ENCODE measurements around the gene EPS8L1.
A peak's percentile ranks its signal among the peaks of the same experiment; 100 is the strongest.

EPS8L1 gene

DNA sequence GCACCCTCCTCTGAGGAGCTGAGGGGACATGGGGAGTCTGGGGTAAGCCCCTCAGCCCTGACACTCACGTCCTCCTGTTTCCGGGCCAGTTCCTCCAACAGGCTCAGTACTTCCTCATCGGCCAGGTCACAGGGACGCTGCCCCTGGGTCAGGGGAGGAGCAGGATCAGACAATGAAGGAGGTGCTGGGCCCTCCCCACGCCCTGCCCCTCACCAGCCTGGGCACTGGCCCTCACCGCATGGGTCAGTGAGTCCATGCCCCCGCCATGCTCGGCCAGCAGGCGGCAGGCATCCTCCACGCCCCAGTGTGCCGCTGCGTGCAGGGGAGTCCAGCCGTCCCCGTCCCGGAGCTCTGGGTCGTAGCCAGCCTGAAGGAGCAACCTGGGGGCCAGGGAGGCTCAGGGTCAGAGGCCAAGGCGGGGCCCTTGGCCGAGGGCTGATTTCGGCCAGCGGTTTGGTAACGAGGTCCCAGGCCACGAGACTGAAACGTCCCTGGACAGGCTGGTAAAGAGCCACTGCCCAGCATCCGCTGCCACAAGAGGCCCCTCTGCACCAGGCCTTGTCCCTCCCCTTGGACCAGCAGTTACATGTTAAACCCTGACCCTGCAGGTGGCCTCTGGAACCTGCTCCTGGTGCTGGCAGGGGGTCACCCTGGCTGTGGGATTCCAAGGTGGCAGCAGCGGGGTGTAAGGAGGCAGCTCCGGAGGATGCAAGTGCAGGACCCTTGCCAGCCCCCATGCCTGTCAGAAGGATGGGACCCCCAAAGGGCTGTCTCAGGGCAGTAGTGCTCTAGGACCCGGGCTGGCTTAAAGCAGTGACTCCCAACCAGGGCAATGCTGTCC, 23.3 kb downstream of the EPS8L1 start:
- no peak overlapping the region for H3K27ac ChIP-seq (ENCODE audit: low read depth, low read length)
- H3K27me3 ChIP-seq (ENCODE audit: control insufficient read depth, low read length): no peaks in the 10 kb centered on the region
- peaks cover 61% of the 10 kb centered on the region for H3K36me3 ChIP-seq (ENCODE audit: control insufficient read depth, low read length)
- peaks cover 5% of the 10 kb centered on the region; the same call in 1 of the 2 replicates for H3K79me2 ChIP-seq (ENCODE audit: control insufficient read depth, low read length)
- no peak overlapping the region for H3K4me2 ChIP-seq (ENCODE audit: low read length)
- H4K20me1 ChIP-seq (ENCODE audit: control insufficient read depth, insufficient read depth, low read depth, low read length): 0 out of 2 replicates have a peak, but pooled peaks cover 6% of the 10 kb centered on the region
- no peak for TF ChIP-seq EZH2phosphoT487 (IDR thresholded peaks at IDR 0.05; ENCODE audit: borderline replicate concordance, low read length)
- TF ChIP-seq, protein P1, sequence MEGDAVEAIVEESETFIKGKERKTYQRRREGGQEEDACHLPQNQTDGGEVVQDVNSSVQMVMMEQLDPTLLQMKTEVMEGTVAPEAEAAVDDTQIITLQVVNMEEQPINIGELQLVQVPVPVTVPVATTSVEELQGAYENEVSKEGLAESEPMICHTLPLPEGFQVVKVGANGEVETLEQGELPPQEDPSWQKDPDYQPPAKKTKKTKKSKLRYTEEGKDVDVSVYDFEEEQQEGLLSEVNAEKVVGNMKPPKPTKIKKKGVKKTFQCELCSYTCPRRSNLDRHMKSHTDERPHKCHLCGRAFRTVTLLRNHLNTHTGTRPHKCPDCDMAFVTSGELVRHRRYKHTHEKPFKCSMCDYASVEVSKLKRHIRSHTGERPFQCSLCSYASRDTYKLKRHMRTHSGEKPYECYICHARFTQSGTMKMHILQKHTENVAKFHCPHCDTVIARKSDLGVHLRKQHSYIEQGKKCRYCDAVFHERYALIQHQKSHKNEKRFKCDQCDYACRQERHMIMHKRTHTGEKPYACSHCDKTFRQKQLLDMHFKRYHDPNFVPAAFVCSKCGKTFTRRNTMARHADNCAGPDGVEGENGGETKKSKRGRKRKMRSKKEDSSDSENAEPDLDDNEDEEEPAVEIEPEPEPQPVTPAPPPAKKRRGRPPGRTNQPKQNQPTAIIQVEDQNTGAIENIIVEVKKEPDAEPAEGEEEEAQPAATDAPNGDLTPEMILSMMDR (IDR thresholded peaks at IDR 0.05; ENCODE audit: low read depth, low read length, poor library complexity, severe bottlenecking): no peak
- H3K9me3 ChIP-seq (ENCODE audit: control insufficient read depth, insufficient read depth, low read length): no peaks in the 10 kb centered on the region
- 0 out of 2 replicates have a peak, but pooled peaks cover 2% of the 10 kb centered on the region for H3K4me1 ChIP-seq (ENCODE audit: control insufficient read depth, low read length)
- no peaks in the 10 kb centered on the region for H3K9me2 ChIP-seq (replicated peaks; ENCODE audit: control insufficient read depth, low read length)
- no peaks in the 10 kb centered on the region for H3F3A ChIP-seq (ENCODE audit: control insufficient read depth, insufficient read depth)
- no peak overlapping the region for H3K4me3 ChIP-seq (ENCODE audit: low read length)

DNA sequence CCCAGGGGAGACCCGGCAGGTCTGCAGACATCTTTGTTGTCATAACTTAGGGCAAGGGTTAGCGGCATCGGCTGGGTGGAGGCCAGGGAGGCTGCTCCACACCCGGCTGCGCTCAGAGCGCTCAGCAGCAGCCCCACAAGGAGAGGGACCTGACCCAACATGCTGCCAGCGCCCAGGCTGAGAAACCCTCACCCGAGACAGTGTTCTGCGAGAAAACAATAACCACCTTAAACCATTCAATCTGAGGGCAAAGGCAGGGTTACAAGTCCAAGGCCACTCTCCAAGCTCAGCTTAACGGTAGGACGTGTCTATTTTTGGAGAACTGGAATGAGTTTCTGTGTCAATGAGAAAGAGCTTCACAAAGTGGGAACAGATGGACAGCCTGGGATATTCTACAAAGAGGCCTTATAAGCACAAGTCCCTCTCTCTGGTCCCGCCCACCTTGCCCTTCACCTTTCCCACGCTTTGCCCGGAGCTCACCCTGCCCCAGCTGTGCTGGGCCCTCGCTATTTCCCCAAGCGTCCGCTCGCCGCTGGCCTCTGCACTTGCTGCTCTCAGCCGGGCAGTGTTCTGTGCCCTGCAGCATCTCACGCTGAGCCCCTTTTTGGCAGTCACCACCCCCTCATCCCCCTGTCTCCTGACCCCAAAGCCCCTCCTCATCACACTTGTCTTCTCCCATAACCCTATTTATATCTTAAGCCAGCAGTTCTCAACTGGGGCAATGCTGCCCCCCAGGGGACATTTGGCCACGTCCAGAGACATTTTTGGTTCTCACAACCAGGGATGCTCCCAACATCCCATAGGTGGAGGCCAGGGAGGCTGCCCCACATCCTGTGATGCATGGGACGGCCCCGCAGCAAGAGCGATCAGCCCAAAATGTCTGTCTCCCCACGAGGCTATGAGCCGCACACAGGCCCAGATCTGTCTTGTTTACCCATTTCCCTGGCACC, 24.2 kb downstream of the EPS8L1 start:
- peaks cover 59% of the 10 kb centered on the region for H3K36me3 ChIP-seq (ENCODE audit: control insufficient read depth, low read length)
- TF ChIP-seq EZH2phosphoT487 (IDR thresholded peaks at IDR 0.05; ENCODE audit: borderline replicate concordance, low read length): no peak
- TF ChIP-seq, protein P1 (IDR thresholded peaks at IDR 0.05; ENCODE audit: low read depth, low read length, poor library complexity, severe bottlenecking): peak; percentile 19
- H3K4me1 ChIP-seq (ENCODE audit: control insufficient read depth, low read length): 0 out of 2 replicates have a peak, but pooled peaks cover 2% of the 10 kb centered on the region
- H3K27ac ChIP-seq (ENCODE audit: low read depth, low read length): no peak overlapping the region
- no peaks in the 10 kb centered on the region for H3F3A ChIP-seq (ENCODE audit: control insufficient read depth, insufficient read depth)
- no peaks in the 10 kb centered on the region for H3K9me3 ChIP-seq (ENCODE audit: control insufficient read depth, insufficient read depth, low read length)
- H3K9me2 ChIP-seq (replicated peaks; ENCODE audit: control insufficient read depth, low read length): no peaks in the 10 kb centered on the region
- H4K20me1 ChIP-seq (ENCODE audit: control insufficient read depth, insufficient read depth, low read depth, low read length): 0 out of 2 replicates have a peak, but pooled peaks cover 6% of the 10 kb centered on the region
- H3K27me3 ChIP-seq (ENCODE audit: control insufficient read depth, low read length): no peaks in the 10 kb centered on the region
- H3K4me2 ChIP-seq (ENCODE audit: low read length): no peak overlapping the region
- no peak overlapping the region for H3K4me3 ChIP-seq (ENCODE audit: low read length)
- H3K79me2 ChIP-seq (ENCODE audit: control insufficient read depth, low read length): peaks cover 8% of the 10 kb centered on the region; the same call in 1 of the 2 replicates

DNA sequence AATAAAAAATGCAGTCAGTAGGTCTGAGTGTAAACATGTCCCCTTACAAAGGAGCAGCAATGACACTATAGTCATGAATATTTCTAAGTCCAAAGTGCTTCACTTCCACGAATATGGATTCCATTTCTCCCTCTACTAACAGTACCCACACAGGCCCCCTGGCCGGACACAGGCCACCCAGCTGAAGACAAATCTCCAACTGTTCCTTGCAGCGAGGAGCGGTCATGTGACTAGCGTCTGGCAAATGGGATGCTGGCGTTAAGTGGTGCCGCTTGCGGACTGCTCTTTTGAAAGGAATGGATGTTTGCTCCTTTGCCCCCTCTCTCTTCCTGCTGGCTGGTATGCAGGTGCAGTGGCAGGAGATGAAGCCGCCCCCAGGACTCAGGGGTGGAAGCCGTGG, 25.6 kb downstream of the EPS8L1 start:
- TF ChIP-seq, protein P1 (IDR thresholded peaks at IDR 0.05; ENCODE audit: low read depth, low read length, poor library complexity, severe bottlenecking): no peak
- TF ChIP-seq EZH2phosphoT487 (IDR thresholded peaks at IDR 0.05; ENCODE audit: borderline replicate concordance, low read length): no peak
- Histone ChIP-seq H3K4me2 (ENCODE audit: low read length) (no peak overlapping the region), H3K9me2 (replicated peaks; ENCODE audit: control insufficient read depth, low read length) (no peaks in the 10 kb centered on the region), H3K27me3 (ENCODE audit: control insufficient read depth, low read length) (no peaks in the 10 kb centered on the region), H3K4me3 (ENCODE audit: low read length) (no peak overlapping the region), H4K20me1 (ENCODE audit: control insufficient read depth, insufficient read depth, low read depth, low read length) (0 out of 2 replicates have a peak, but pooled peaks cover 6% of the 10 kb centered on the region), H3K4me1 (ENCODE audit: control insufficient read depth, low read length) (0 out of 2 replicates have a peak, but pooled peaks cover 2% of the 10 kb centered on the region), H3K36me3 (ENCODE audit: control insufficient read depth, low read length) (peaks cover 57% of the 10 kb centered on the region), H3F3A (ENCODE audit: control insufficient read depth, insufficient read depth) (no peaks in the 10 kb centered on the region), H3K79me2 (ENCODE audit: control insufficient read depth, low read length) (peaks cover 19% of the 10 kb centered on the region), H3K9me3 (ENCODE audit: control insufficient read depth, insufficient read depth, low read length) (no peaks in the 10 kb centered on the region), H3K27ac (ENCODE audit: low read depth, low read length) (no peak overlapping the region)
